H4 (cell line): ENCODE results near the gene MBD5. TPM values are rescaled to one million over a fixed set of nuclear protein-coding genes. Genes with fewer than 3 reads are reported as not detected.

Experiments used
- DNase-seq: peaks from one replicate; pipeline ENCODE4 v3.0.0-alpha.2; 2015; ENCODE audit warnings: low spot score
- total RNA-seq: library from RNA; depleted of rRNA; stranded (reverse); fragments of >200 nt; shearing (Covaris generic); gene quantifications from 2 replicates; pipeline ENCODE4 v1.2.3, GENCODE V29; 2014

The MBD5 gene
- total RNA-seq, 1 experiment from 2014 or later: 12.8 TPM

- DNase-seq: no peak
Observed at GRCh38 chr2:148023861-148024260, 3.0 kb downstream of the MBD5 start.

- no peak for DNase-seq
Observed at GRCh38 chr2:148026573-148026972, 5.7 kb downstream of the MBD5 start.

GRCh38 chr2:148027822-148028221, 6.9 kb downstream of the MBD5 start:
- DNase-seq: no peak

- DNase-seq: no peak
Observed at GRCh38 chr2:148028781-148029180, 7.9 kb downstream of the MBD5 start.

- DNase-seq: no peak
Observed at GRCh38 chr2:148031152-148031551, 10.3 kb downstream of the MBD5 start.

GRCh38 chr2:148032215-148032614, 11.3 kb downstream of the MBD5 start:
- DNase-seq: no peak

GRCh38 chr2:148039783-148040182, 18.9 kb downstream of the MBD5 start:
- DNase-seq: no peak

GRCh38 chr2:148042219-148042618, 21.3 kb downstream of the MBD5 start:
- no peak for DNase-seq

GRCh38 chr2:148044322-148044721, 23.4 kb downstream of the MBD5 start:
- DNase-seq: no peak

- no peak for DNase-seq
Observed at GRCh38 chr2:148046802-148047201, 25.9 kb downstream of the MBD5 start.

- peak; percentile 13 for DNase-seq
Observed at GRCh38 chr2:148048475-148049221, 27.8 kb downstream of the MBD5 start.

- DNase-seq: no peak
Observed at GRCh38 chr2:148049284-148049683, 28.4 kb downstream of the MBD5 start.

GRCh38 chr2:148052687-148053086, 31.8 kb downstream of the MBD5 start:
- DNase-seq: no peak

- DNase-seq: no peak
Observed at GRCh38 chr2:148058641-148059040, 37.8 kb downstream of the MBD5 start.

GRCh38 chr2:148063633-148064032, 42.7 kb downstream of the MBD5 start:
- DNase-seq: no peak

GRCh38 chr2:148065936-148066335, 45.0 kb downstream of the MBD5 start:
- DNase-seq: no peak

GRCh38 chr2:148067801-148068200, 46.9 kb downstream of the MBD5 start:
- no peak for DNase-seq

GRCh38 chr2:148071351-148071750, 50.5 kb downstream of the MBD5 start:
- DNase-seq: no peak

- no peak for DNase-seq
Observed at GRCh38 chr2:148096012-148096411, 75.1 kb downstream of the MBD5 start.

GRCh38 chr2:148102641-148103040, 81.8 kb downstream of the MBD5 start:
- DNase-seq: no peak

GRCh38 chr2:148103946-148104345, 83.1 kb downstream of the MBD5 start:
- DNase-seq: no peak

- DNase-seq: no peak
Observed at GRCh38 chr2:148106331-148106730, 85.4 kb downstream of the MBD5 start.

GRCh38 chr2:148108385-148108784, 87.5 kb downstream of the MBD5 start:
- no peak for DNase-seq

- DNase-seq: no peak
Observed at GRCh38 chr2:148110184-148110583, 89.3 kb downstream of the MBD5 start.
